NCI-H748 (cell line): ENCODE measurements around the gene PCDHA4.
"Not testable (repeated sequence)": the region's sequence is repeated elsewhere in the genome, so short reads cannot be mapped to it uniquely, and the experiment has no call there.

Source experiments
- DNase-seq: peaks from one replicate; lab custom pipeline; 2025; ENCODE audit not compliant: unreplicated experiment; lab: John Stamatoyannopoulos, UW

PCDHA4 gene

GRCh38 chr5:140806834-140807775 is at the start of gene PCDHA4:
Gene PCDHA4, plus strand, starts transcription at chr5:140807068.
- DNase-seq = peak; percentile 90

- DNase-seq = no peak
Observed at GRCh38 chr5:140764177-140764973, 42.5 kb upstream of the PCDHA4 start.

GRCh38 chr5:140767444-140767843 is 39.4 kb upstream of the PCDHA4 start:
- no peak for DNase-seq

- DNase-seq = no peak
Observed at GRCh38 chr5:140780512-140780911, 26.4 kb upstream of the PCDHA4 start.

GRCh38 chr5:140785905-140786686 is 20.8 kb upstream of the PCDHA4 start, which contains the start of gene PCDHA1:
Gene PCDHA1, plus strand, starts transcription at chr5:140786140.
- peak; percentile 86 for DNase-seq

GRCh38 chr5:140787422-140787821 is 19.4 kb upstream of the PCDHA4 start:
- not testable (repeated sequence) for DNase-seq

- not testable (repeated sequence) for DNase-seq
Observed at GRCh38 chr5:140787849-140788504, 18.9 kb upstream of the PCDHA4 start.

GRCh38 chr5:140791089-140791488 is 15.8 kb upstream of the PCDHA4 start:
- DNase-seq = no peak

GRCh38 chr5:140794595-140795258 is 12.1 kb upstream of the PCDHA4 start, which contains the start of gene PCDHA2:
Gene PCDHA2, plus strand, starts transcription at chr5:140794852.
- peak; percentile 92 for DNase-seq

GRCh38 chr5:140795259-140795641 is 11.6 kb upstream of the PCDHA4 start:
- peak; percentile 96 for DNase-seq

GRCh38 chr5:140796072-140796717 is 10.7 kb upstream of the PCDHA4 start:
- not testable (repeated sequence) for DNase-seq

- no peak for DNase-seq
Observed at GRCh38 chr5:140796718-140797095, 10.2 kb upstream of the PCDHA4 start.

GRCh38 chr5:140800816-140801493 is 5.9 kb upstream of the PCDHA4 start, which contains the start of gene PCDHA3:
Gene PCDHA3, plus strand, starts transcription at chr5:140801057.
- DNase-seq = no peak

GRCh38 chr5:140801494-140801841 is 5.4 kb upstream of the PCDHA4 start:
- no peak for DNase-seq

- DNase-seq = not testable (repeated sequence)
Observed at GRCh38 chr5:140802381-140802780, 4.5 kb upstream of the PCDHA4 start.

- no peak for DNase-seq
Observed at GRCh38 chr5:140802781-140803271, 4.0 kb upstream of the PCDHA4 start.

GRCh38 chr5:140808241-140808888 is 1.5 kb downstream of the PCDHA4 start:
- DNase-seq = not testable (repeated sequence)

GRCh38 chr5:140808889-140809291 is 2.0 kb downstream of the PCDHA4 start:
- no peak for DNase-seq
